ENCODE measurements around the gene PIP5K1B.

Gene PIP5K1B

GRCh38 chr9:68895741-68896478 lies 190.9 kb downstream of the PIP5K1B start:
- H3K4me3 ChIP-seq (ENCODE audit: low read depth, low read length) = no peak overlapping the region

- no peak overlapping the region for H3K4me3 ChIP-seq (ENCODE audit: low read depth, low read length)
These were observed 191.4 kb downstream of the PIP5K1B start for GRCh38 chr9:68896486-68896885.

- no peak overlapping the region for H3K4me3 ChIP-seq (ENCODE audit: low read depth, low read length)
These were observed 192.6 kb downstream of the PIP5K1B start for GRCh38 chr9:68897577-68898145.

- H3K4me3 ChIP-seq (ENCODE audit: low read depth, low read length) = no peak overlapping the region
These were observed 193.9 kb downstream of the PIP5K1B start for GRCh38 chr9:68898781-68899439.

DNA sequence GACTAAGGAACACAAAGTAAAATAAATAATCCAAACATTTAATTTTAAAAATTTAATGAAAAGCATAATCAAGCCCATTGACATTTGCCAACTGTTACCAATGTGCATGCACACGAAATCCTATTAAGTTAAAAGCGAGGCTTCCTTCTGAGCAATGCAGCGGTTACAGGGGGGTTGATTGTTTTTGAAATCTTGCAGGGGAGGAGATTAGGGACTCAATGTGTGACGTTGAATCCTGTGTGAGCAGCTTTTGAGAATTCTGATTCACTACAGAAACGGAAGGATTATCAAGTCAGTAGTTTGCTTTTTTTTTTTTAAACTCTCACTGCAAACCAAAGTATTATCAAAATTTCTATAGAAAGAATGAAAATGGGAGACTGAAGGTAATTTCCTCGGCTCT lies 199.4 kb downstream of the PIP5K1B start:
- no peak overlapping the region for H3K4me3 ChIP-seq (ENCODE audit: low read depth, low read length)

GRCh38 chr9:68905129-68905528 lies 200.1 kb downstream of the PIP5K1B start:
- H3K4me3 ChIP-seq (ENCODE audit: low read depth, low read length) = no peak overlapping the region

- H3K4me3 ChIP-seq (ENCODE audit: low read depth, low read length) = no peak overlapping the region
These were observed 202.9 kb downstream of the PIP5K1B start for GRCh38 chr9:68907910-68908309.

GRCh38 chr9:68912561-68912960 lies 207.5 kb downstream of the PIP5K1B start:
- no peak overlapping the region for H3K4me3 ChIP-seq (ENCODE audit: low read depth, low read length)

DNA sequence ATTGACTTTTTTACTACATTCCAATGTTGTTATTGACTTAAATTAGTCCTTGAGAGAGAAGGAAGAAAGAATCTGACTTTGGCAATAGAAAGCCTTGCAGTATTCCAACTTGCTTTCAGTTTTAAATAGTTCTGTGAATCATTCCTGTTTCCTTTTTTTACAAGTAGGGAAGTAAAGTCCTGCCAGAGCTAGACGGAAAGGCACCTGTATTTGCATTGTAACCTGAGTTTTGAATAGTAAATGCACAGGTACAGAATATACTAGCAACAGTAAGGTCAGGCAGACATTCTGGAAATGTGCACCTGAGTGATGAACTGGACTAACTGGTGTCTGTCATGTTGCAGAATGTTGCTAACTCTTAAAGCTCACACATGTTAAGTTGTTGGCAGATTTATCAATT lies 208.0 kb downstream of the PIP5K1B start:
- no peak overlapping the region for H3K4me3 ChIP-seq (ENCODE audit: low read depth, low read length)

DNA sequence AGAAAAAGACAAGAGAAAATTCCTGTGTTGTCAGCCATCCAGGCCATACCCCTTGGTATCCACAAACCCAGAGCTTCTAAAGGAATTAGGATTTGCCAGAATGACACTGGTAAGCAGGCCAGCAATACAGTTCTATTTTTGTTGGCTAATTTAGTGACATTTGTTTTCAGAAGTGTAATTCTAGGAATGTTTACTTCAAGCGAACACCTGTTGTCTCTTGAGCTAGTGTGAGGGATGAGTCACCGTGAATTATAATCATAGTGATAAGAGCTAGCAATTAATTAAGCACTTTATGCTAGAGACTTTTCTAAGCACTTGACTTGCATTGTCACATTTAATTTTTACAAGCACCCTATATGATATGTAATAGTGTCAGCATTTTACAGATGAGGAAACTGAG lies 209.7 kb downstream of the PIP5K1B start:
- no peak overlapping the region for H3K4me3 ChIP-seq (ENCODE audit: low read depth, low read length)

- no peak overlapping the region for H3K4me3 ChIP-seq (ENCODE audit: low read depth, low read length)
These were observed 214.6 kb downstream of the PIP5K1B start for GRCh38 chr9:68919661-68920060.

- no peak overlapping the region for H3K4me3 ChIP-seq (ENCODE audit: low read depth, low read length)
These were observed 215.9 kb downstream of the PIP5K1B start for GRCh38 chr9:68920921-68921320.

DNA sequence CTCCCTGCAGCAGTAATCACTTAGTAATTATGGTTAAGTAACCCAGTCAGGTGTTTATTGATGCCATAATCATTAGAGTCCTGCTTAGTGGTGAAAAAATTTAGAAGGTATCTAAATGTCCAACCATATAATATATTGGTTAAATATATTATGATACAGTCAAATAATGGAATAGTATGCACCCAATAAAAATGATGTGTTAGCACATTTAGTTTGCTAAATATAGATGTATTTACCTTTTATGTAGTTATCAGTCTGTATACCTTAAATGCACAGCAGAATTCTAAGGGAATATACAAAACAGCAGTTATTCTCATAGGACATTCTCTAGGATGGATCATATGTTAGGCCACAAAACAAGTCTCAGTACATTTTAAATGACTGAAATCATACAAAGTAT lies 218.4 kb downstream of the PIP5K1B start:
- H3K4me3 ChIP-seq (ENCODE audit: low read depth, low read length) = no peak overlapping the region

DNA sequence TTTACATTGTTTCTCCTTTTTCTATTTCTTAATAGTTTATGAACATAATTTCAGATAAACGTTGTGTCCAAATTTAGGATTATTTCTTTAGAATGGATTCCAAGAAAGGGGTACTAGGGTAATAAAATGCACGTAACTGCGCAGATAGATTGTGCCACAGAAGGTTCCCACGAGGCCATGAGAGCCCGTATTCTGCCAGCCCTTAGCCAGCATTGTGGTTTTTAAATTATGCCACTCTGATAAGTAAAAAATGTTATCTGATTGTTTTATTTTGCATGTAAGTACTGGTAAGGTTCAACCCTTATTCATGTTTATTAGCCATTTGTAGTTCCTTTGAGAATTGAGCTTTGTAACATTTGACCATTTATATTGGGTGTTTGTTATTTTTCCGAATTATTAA lies 220.1 kb downstream of the PIP5K1B start:
- H3K4me3 ChIP-seq (ENCODE audit: low read depth, low read length) = no peak overlapping the region

GRCh38 chr9:68927165-68927564 lies 222.1 kb downstream of the PIP5K1B start:
- H3K4me3 ChIP-seq (ENCODE audit: low read depth, low read length) = no peak overlapping the region

- no peak overlapping the region for H3K4me3 ChIP-seq (ENCODE audit: low read depth, low read length)
These were observed 226.8 kb downstream of the PIP5K1B start for GRCh38 chr9:68931821-68932220.

- no peak overlapping the region for H3K4me3 ChIP-seq (ENCODE audit: low read depth, low read length)
These were observed 227.4 kb downstream of the PIP5K1B start for GRCh38 chr9:68932458-68932857.

DNA sequence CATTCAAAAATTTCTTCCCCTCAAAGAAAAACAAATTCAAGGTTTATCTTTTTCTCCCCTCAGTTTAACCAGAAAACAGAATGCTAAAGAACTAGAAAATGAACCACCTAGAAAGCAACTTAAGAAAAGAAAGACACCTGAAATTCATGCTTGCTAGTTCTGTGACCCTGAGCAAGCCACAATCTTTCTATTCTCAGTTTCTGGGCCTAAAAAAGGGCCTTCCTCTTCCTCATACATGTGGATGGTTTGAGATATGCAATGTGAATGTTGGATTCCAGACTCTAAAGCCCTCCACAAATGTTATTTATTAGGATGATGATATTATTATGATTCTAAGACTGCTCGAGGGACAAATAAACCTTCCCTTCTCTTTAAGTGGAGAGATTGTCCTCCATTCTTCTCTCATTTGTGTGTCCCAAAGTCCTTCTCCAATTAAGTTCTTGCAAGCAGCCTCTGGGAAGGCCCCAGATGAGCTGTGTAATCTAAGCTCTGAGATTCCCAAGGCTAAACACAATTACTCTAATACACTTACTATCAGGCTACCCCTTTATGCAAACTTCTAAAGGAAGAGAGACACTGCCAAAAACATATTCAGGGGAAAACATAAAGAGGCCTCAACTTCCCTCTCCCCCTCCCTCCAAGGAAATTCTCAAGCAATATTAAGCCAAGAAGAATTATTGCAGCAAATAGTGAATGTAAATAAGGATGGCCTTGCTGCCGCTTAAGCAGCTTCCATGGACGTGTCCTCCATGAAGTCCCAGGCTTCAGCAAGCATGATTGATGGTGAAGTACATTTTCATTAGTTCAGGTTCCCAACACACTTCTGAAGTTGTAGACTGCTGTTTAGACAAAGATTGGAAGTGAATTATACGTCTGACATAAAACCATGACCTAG lies 228.6 kb downstream of the PIP5K1B start:
- H3K4me3 ChIP-seq (ENCODE audit: low read depth, low read length) = no peak overlapping the region

DNA sequence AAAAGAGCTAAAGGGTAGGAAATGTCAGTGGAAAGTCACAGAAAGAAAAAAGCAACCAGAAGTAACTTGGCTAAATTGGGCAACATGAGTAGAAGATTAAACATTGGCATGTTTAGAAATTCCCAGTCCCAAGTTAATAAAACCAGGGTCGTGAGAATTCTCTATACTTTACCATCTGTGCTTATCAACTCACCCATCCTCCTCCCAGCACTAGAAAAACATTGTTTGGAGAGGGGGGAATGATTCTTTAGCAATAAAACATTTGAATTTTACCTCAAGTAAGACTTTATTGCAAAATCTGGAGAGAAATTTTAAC lies 229.2 kb downstream of the PIP5K1B start:
- no peak overlapping the region for H3K4me3 ChIP-seq (ENCODE audit: low read depth, low read length)

DNA sequence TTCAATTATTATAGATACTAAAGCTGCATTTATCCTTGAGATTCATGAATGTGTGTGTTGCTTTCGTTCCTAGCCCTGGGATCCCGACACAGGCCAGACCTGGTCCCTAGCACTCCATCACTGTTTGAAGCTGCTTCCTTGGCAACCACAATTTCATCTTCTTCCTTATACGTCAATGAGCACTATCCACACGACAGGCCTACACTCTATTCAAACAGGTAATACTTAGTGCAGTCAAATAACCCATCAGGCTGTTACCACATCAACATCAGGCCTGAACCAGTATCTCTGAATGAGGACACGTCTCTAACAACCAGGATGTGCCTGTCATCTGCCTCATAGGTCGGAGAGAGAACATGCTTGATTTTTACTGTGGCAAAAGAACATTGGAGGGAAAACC lies 235.5 kb downstream of the PIP5K1B start:
- no peak overlapping the region for H3K4me3 ChIP-seq (ENCODE audit: low read depth, low read length)

GRCh38 chr9:68941780-68942459 lies 236.9 kb downstream of the PIP5K1B start:
- no peak overlapping the region for H3K4me3 ChIP-seq (ENCODE audit: low read depth, low read length)
